RPMI7951 (cell line): ENCODE results near the gene GMDS. TPM values are rescaled to one million over a fixed set of nuclear protein-coding genes. Genes with fewer than 3 reads are reported as not detected.

ENCODE experiments used
- DNase-seq: peaks from one replicate; pipeline ENCODE4 v3.0.0-alpha.2; 2012; ENCODE audit warnings: low read depth
- total RNA-seq: library from RNA; depleted of rRNA; stranded (reverse); fragments of >200 nt; shearing (Covaris generic); gene quantifications from 2 replicates; pipeline ENCODE4 v1.2.3, GENCODE V29; 2014

The GMDS gene
- total RNA-seq, 1 experiment from 2014 or later: 7.4 TPM

GRCh38 chr6:1605004-1605892 lies 640.2 kb downstream of the GMDS start:
- DNase-seq: no peak

GRCh38 chr6:1604158-1605003 lies 641.0 kb downstream of the GMDS start:
- DNase-seq: peak; percentile 52

- DNase-seq: no peak
These were observed 641.7 kb downstream of the GMDS start for GRCh38 chr6:1603708-1604107.

- no peak for DNase-seq
These were observed 643.2 kb downstream of the GMDS start for GRCh38 chr6:1602049-1602713.

GRCh38 chr6:1601158-1602048 lies 644.0 kb downstream of the GMDS start:
- no peak for DNase-seq

- DNase-seq: no peak
These were observed 644.6 kb downstream of the GMDS start for GRCh38 chr6:1600764-1601157.

GRCh38 chr6:1600063-1600763 lies 645.2 kb downstream of the GMDS start:
- DNase-seq: no peak

- no peak for DNase-seq
These were observed 645.9 kb downstream of the GMDS start for GRCh38 chr6:1599469-1599868.

- no peak for DNase-seq
These were observed 646.5 kb downstream of the GMDS start for GRCh38 chr6:1598886-1599285.

GRCh38 chr6:1598433-1598832 lies 647.0 kb downstream of the GMDS start:
- DNase-seq: no peak

- DNase-seq: peak; percentile 19
These were observed 647.5 kb downstream of the GMDS start for GRCh38 chr6:1597924-1598323.

GRCh38 chr6:1597121-1597744 lies 648.2 kb downstream of the GMDS start:
- DNase-seq: no peak

- DNase-seq: peak; percentile 43
These were observed 649.1 kb downstream of the GMDS start for GRCh38 chr6:1596088-1596852.

GRCh38 chr6:1595271-1596087 lies 649.9 kb downstream of the GMDS start:
- no peak for DNase-seq

- no peak for DNase-seq
These were observed 650.8 kb downstream of the GMDS start for GRCh38 chr6:1594445-1595200.

- DNase-seq: no peak
These were observed 651.5 kb downstream of the GMDS start for GRCh38 chr6:1593958-1594314.

- no peak for DNase-seq
These were observed 652.0 kb downstream of the GMDS start for GRCh38 chr6:1593286-1593957.
